Activated T-helper 2 cell treated with anti-CD3 and anti-CD28 coated beads, Interferon-gamma antibody, Interleukin-2, Interleukin-4, amounts not matched to agents 10 μg/mL and 5 μg/mL and 100 μg/mL, durations not matched to agents 14 hours and 24 hours and 36 hours (primary cell): Measurements from ENCODE around the gene KCNH2. TPM values are rescaled to one million over a fixed set of nuclear protein-coding genes. Genes with fewer than 3 reads are reported as not detected.

Experiments used
- DNase-seq: peaks from one replicate; pipeline ENCODE4 v3.0.0; 2021; ENCODE audit warnings: low spot score
- H3K27ac Mint-ChIP-seq: one replicate; pipeline ENCODE4 v1.8.0; 2021; ENCODE audit warnings: mixed read lengths
- H3K27me3 Mint-ChIP-seq: one replicate; pipeline ENCODE4 v1.8.0; 2021; ENCODE audit warnings: low read depth, mixed read lengths
- H3K36me3 Mint-ChIP-seq: one replicate; pipeline ENCODE4 v1.8.0; 2021; ENCODE audit warnings: low read depth, mixed read lengths
- H3K4me1 Mint-ChIP-seq: one replicate; pipeline ENCODE4 v1.8.0; 2021; ENCODE audit warnings: low read depth, mixed read lengths
- H3K4me3 Mint-ChIP-seq: one replicate; pipeline ENCODE4 v1.8.0; 2021; ENCODE audit warnings: low read depth, mild to moderate bottlenecking, moderate library complexity, mixed read lengths
- H3K9me3 Mint-ChIP-seq: one replicate; pipeline ENCODE4 v1.8.0; 2021; ENCODE audit warnings: mixed read lengths
- intact Hi-C: fragments of 100-400 bp; cut with micrococcal nuclease; formaldehyde crosslinking; loops from one replicate; pipeline ENCODE4 v1.15.1; 2023
- total RNA-seq: library from RNA; stranded (reverse); gene quantifications from 2 replicates; pipeline ENCODE4 v1.2.3, GENCODE V29; 2022

The KCNH2 gene
- total RNA-seq, 1 donor from 2014 or later: 0.41 TPM

DNA sequence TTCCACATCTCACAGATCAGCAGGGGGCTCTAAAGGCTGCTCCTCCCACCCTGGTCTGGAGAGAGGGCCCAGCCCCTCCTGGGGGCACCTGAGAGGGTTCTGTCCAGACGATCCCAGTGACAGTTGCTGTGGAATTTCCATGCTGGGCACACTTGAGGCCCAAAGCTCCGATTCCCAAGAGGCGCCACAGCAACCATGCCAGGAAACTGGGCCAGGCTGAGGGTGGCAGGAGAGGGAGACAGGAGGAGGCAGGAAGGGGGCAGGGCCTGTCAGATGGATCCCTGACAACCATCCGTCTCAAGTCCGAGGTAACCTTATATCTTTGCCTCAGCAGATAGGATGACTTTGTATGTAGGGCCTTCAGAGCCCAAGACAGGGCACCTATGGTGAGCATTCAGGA, 8.4 kb upstream of the KCNH2 start:
- no peaks in the 10 kb centered on the region for H3K36me3 Mint-ChIP-seq
- H3K4me1 Mint-ChIP-seq: peaks cover 12% of the 10 kb centered on the region
- H3K27me3 Mint-ChIP-seq: peaks cover 41% of the 10 kb centered on the region

DNA sequence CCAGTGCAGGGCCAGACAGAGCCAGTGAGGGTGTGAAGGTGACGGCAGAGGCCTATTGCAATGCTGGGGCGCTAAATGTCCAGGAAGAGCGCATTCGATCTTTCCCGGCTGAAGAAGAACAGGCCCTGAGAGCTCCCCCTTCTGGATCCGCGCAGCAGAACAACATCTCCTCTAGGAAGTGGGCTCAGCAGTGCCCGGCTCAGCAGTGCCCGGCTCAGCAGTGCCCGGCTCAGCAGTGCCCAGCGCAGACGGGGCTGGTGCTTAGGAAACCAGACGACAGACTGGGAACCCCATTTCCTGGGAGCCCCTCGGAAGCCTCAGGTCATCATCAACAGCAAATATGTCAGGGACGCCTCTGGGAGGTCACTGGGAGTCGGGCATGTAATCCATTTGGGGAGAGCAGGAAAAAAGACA, 8.0 kb upstream of the KCNH2 start:
- no peaks in the 10 kb centered on the region for H3K36me3 Mint-ChIP-seq
- intact Hi-C loops: loop anchor here (1.0 kb wide), 1 partner anchor 208 kb away; no protein-coding TSS in a partner anchor
- H3K4me3 Mint-ChIP-seq: no peak overlapping the region
- no peak overlapping the region for H3K27ac Mint-ChIP-seq
- DNase-seq: peak; percentile 42
- peaks cover 3% of the 10 kb centered on the region for H3K9me3 Mint-ChIP-seq
- peaks cover 46% of the 10 kb centered on the region for H3K27me3 Mint-ChIP-seq
- peaks cover 12% of the 10 kb centered on the region for H3K4me1 Mint-ChIP-seq

More for the DNA sequence above, 8.4 kb upstream of the KCNH2 start:
- Mint-ChIP-seq H3K27ac (no peak overlapping the region), H3K9me3 (peaks cover 3% of the 10 kb centered on the region), H3K4me3 (no peak overlapping the region)
- DNase-seq: no peak
- intact Hi-C loops: loop anchor here (1.0 kb wide), 1 partner anchor 208 kb away; no protein-coding TSS in a partner anchor

DNA sequence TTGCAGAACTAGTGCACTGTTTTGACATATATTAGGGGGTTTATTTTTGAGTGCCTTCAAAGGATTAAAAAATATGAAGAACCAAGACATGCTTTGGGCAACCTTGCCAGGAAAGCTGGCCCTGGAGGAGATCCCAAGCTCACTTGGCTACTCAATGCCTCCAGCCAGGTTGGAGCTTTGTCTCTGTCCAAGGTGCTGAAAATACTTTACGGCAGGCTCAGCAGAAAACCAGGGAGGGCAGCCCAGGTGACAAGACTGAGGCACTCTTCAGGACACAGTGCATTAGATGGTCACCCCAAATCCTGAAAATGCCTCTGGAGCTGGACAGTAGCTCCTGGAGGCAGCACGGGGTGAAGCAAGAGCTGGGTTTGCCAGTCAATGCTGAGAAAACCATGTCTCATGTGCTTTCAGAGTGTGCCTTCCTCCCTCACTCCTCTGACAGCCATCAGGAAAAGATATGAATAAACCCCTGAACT, 5.8 kb upstream of the KCNH2 start:
- H3K27ac Mint-ChIP-seq: no peak overlapping the region
- no peaks in the 10 kb centered on the region for H3K36me3 Mint-ChIP-seq
- no peaks in the 10 kb centered on the region for H3K9me3 Mint-ChIP-seq
- intact Hi-C loops: no loop called here
- DNase-seq: no peak
- H3K27me3 Mint-ChIP-seq: peaks cover 50% of the 10 kb centered on the region
- no peak overlapping the region for H3K4me3 Mint-ChIP-seq
- peaks cover 14% of the 10 kb centered on the region for H3K4me1 Mint-ChIP-seq

DNA sequence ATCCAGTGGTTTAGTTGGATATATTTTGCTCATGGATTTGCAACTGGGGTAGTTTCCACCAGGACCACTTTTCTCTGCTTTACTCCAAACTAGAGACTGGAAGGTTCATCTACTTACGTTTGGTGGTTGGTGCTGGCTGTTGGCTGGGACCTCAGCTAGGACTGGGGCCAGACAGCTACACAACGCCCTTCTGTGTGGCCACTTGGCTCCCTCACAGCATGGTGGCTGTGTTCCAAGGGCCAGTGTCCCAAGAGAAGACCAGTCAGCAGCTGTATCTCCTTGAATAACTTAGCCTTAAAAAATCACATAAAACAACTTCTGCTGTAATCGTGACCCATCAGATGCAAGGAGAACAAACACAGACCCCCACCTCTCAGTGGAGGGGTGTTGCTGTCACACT, 4.2 kb upstream of the KCNH2 start:
- Mint-ChIP-seq H3K27me3 (peaks cover 48% of the 10 kb centered on the region), H3K4me1 (peaks cover 13% of the 10 kb centered on the region), H3K4me3 (no peak overlapping the region), H3K36me3 (no peaks in the 10 kb centered on the region), H3K9me3 (no peaks in the 10 kb centered on the region), H3K27ac (no peak overlapping the region)
- intact Hi-C loops: no loop called here
- DNase-seq: no peak

DNA sequence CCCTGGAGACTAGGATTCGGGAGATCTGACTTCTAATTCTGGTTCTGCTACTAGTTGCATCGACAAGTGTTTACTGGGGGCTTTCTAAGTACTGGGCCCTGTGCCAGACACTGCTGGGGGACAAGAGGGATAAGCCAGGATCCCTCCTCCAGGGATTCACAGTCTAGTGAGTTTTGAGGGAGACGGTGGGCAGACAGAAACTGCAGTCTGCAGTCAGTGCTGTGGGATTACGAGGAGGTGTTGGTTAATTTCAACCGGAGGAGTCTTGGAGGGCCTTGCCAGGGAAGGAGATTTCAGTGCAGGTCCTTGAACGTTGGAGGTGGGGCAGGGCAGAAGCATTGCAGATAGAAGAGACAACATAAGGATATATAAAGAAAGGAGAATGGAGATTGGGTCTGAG, 3.5 kb upstream of the KCNH2 start:
- Mint-ChIP-seq H3K9me3 (no peaks in the 10 kb centered on the region), H3K36me3 (no peaks in the 10 kb centered on the region), H3K4me3 (no peak overlapping the region), H3K27me3 (peaks cover 55% of the 10 kb centered on the region), H3K4me1 (peaks cover 18% of the 10 kb centered on the region), H3K27ac (no peak overlapping the region)
- intact Hi-C loops: no loop called here
- DNase-seq: no peak

DNA sequence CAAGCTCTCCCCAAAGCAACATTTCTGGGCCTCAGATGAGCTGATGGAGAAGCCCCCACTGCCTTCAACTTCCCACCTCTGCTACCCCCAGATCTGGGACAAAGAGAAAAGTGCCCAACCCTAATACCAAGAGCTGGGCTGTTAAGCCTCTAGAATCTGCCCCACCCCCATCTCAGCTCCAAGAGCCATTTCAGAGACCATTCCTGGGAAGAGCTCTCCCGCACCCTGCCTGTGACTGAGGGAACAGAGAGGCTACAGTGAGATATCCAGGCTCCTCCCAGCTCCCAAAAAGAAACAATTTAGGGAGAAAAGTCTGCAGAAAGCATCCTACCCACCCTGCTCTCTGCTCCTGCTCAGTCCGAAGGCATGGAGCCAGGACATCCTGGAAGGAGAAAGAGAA, 2.5 kb upstream of the KCNH2 start:
- Mint-ChIP-seq H3K4me3 (no peak overlapping the region), H3K4me1 (peaks cover 14% of the 10 kb centered on the region), H3K27ac (no peak overlapping the region), H3K9me3 (no peaks in the 10 kb centered on the region), H3K27me3 (peaks cover 55% of the 10 kb centered on the region), H3K36me3 (no peaks in the 10 kb centered on the region)
- intact Hi-C loops: no loop called here
- DNase-seq: no peak

DNA sequence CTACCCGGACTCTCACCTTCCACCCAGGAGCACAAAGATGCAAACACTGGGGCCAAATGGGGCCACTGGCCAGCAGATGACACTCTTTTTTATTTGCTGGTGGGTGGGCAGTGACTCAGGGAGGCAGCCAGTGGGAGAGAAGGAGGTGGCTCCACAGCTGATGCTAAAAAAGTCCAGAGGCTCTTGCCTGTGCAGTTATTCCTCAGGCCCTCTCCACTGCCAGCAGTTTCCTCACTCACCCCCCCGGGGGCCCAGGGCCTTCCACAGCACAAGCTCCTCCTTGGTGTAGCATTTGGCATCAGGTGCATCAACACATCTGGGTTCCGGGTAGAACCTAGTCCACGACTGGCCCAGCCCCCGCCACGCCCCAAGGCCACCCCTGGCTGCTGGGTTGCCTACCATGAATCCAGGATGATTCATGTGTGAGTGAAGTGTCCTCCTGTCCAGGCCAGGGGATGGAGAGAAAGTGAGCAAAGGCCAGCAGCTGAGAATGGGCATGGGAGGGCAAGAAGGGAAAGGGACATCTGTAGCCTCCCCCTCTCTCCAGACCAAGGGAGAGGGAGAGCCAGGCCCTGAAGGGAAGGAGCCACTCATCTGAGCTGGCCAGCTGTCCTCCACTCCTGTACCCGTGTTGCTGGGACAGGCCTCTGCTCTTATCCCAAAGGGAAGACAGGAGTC, 1.7 kb upstream of the KCNH2 start:
- no peaks in the 10 kb centered on the region for H3K36me3 Mint-ChIP-seq
- intact Hi-C loops: loop anchor here (5.0 kb wide), 1 partner anchor 32 kb away; no protein-coding TSS in a partner anchor
- H3K4me1 Mint-ChIP-seq: peaks cover 19% of the 10 kb centered on the region
- no peaks in the 10 kb centered on the region for H3K9me3 Mint-ChIP-seq
- H3K4me3 Mint-ChIP-seq: no peak overlapping the region
- H3K27ac Mint-ChIP-seq: no peak overlapping the region
- DNase-seq: no peak
- peaks cover 55% of the 10 kb centered on the region for H3K27me3 Mint-ChIP-seq

DNA sequence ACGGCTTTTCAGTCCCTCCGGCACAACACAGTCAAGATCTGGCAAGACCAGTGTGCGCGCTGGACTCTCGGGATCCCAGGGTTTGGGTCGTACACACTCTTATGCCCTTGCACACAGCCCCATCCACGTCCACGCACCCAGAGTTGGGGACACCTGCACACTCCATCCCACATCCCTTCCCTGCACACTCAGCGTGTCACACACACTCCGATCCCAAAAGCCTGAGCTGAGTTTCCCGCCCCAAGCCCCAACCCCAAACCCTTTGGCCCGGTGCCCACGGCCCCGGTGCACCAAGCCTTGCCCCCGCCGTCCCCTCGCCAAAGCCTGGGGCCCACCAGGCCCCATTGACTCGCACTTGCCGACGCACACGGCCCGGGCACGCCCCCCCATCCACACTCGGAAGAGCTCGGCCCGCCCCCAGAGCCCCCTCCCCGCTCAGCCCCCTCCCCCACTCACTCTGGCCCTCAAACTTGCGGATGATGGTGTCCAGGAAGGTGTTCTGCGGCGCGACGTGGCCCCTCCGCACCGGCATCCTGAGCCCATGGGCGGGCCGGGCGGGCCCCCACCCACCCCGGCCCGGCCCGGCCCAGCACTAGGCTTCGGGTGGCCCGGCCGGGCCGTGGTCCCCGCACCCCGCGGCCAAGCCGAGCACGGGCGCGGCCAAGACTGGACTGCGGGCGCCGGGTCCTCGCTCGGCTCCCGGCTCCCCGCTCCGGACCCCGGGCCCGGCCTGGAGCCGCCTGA, 567 bp downstream of the KCNH2 start:
- DNase-seq: no peak
- H3K4me3 Mint-ChIP-seq: peak overlapping the region; percentile 75
- no peaks in the 10 kb centered on the region for H3K36me3 Mint-ChIP-seq
- intact Hi-C loops: loop anchor here (5.0 kb wide), 1 partner anchor 35 kb away; no protein-coding TSS in a partner anchor
- peaks cover 57% of the 10 kb centered on the region for H3K27me3 Mint-ChIP-seq
- no peaks in the 10 kb centered on the region for H3K9me3 Mint-ChIP-seq
- peaks cover 22% of the 10 kb centered on the region for H3K4me1 Mint-ChIP-seq
- no peak overlapping the region for H3K27ac Mint-ChIP-seq

DNA sequence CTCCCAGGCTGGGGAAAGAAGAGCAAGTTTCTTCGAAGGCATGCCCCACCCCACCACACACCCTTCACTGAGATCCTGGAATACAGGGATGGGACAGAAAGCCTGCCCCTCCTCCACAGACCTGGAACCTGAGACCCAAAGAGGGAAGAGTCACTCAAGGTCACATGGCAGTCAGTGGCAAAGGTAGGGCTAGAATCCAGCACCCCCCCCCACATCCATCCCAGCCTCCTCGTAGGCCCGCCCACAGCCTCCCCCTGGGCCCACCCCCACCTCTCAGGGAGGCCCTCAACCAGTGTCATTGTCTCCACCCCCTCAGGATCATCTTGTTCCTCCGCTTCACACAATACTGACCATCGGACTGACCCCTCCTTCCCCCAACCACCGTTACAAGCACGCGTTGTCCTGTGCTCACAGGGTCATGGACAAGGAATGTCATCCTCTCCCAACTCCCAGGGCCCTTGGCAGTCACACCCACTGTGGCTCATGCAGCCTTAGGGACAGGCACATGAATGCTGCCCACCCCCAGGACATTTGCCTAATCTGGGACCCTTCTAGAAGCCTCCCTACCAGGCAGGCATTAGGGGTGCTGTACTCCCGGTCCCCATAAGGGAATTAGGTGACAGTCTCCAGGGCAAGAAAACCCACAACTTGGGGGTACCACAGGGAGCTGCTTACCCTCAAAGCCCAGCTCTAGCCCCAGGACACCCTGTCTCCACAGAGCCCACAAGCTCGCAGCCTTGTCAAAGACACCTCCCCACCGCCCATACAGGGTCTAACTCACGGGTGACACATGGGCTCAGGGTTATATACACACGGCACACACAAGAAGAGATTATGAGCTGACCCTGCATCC, 1.4 kb downstream of the KCNH2 start:
- intact Hi-C loops: loop anchor here (5.0 kb wide), 1 partner anchor 36 kb away; no protein-coding TSS in a partner anchor
- Mint-ChIP-seq H3K4me1 (peaks cover 22% of the 10 kb centered on the region), H3K27me3 (peaks cover 54% of the 10 kb centered on the region), H3K27ac (no peak overlapping the region), H3K36me3 (no peaks in the 10 kb centered on the region), H3K9me3 (no peaks in the 10 kb centered on the region), H3K4me3 (peak overlapping the region; percentile 75)
- no peak for DNase-seq

DNA sequence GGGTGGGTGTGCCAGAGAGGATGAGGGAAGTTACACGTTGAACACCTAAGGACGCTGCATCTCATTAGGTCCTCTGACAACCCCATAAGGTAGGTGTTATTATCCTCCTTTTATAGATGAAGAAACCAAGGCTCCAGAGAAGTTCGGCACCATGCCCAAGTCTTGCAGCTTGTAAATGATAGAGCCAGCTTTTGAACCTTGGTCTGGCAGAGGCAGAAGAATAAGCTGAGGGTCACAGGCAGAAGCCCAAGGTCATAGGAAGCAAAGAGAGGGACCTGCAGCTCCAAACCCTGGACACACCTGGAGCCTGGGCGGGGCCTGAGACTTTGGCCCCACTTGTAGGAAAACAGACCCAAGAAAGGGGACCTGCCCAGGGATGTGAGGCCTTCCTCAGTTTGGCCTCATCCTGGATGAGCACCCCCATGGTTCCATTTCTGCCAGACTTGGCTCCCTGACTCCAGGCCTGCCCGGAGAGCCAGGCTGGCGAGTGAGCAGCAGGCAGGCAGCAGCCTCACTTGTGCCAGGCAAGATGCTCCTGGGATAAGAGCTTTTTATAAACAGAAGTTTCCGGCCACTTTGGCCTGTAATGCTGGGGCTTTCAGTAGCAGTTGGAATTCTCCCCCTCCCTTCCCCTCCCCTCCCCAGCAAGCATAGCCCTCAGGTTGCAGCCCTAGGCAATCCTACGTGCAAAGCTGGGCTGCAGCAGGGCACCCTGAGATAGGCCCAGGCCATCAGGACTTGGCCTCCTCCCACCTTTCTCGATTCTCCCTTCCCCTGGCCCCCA, 2.4 kb downstream of the KCNH2 start:
- peaks cover 44% of the 10 kb centered on the region for H3K27me3 Mint-ChIP-seq
- H3K4me1 Mint-ChIP-seq: peaks cover 22% of the 10 kb centered on the region
- no peaks in the 10 kb centered on the region for H3K9me3 Mint-ChIP-seq
- no peak overlapping the region for H3K27ac Mint-ChIP-seq
- peak overlapping the region; percentile 60 for H3K4me3 Mint-ChIP-seq
- intact Hi-C loops: loop anchor here (5.0 kb wide), 1 partner anchor 37 kb away; no protein-coding TSS in a partner anchor
- no peaks in the 10 kb centered on the region for H3K36me3 Mint-ChIP-seq
- no peak for DNase-seq

DNA sequence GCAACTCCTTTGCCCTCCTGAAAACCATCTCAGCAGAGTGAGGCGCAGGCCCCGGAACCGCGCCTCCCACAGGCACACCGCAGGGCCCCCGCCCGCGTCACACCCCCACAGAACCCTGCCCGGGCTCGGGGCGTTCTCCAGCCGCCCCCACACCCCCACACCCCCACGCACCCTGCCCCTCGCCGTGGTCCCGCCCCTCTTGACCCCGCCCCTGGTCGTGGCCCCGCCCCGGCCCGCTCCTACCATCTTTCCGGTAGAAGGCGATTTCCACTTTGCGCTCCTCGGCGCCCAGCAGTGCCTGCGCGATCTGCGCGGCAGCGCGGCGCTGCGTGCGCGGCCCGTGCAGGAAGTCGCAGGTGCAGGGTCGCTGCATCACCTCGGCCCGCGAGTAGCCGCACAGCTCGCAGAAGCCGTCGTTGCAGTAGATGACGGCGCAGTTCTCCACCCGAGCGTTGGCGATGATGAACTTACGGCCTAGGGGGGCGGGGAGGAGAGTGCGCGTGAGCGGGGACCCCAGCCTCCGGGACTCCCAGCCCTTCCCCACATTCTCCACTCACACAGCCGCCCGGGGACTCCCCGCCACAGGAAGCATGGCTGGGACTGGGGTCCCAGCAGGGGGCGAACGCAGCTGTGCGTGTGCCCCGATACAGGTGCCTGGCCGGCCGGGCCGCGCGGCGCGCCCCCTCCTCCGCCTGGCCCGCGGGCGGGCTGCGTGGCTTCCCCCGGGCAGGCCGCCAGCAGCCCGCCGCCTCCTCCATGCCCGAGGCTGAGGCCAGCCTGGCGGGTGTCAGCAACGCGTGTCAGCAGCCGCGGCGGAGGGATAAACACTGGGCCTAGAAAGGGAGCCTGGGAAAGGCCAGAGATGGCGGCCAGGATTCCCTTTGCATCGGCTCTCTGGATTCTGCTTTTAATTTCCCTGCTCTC, 3.4 kb downstream of the KCNH2 start:
- H3K27me3 Mint-ChIP-seq: peaks cover 36% of the 10 kb centered on the region
- H3K9me3 Mint-ChIP-seq: no peaks in the 10 kb centered on the region
- H3K27ac Mint-ChIP-seq: no peak overlapping the region
- peaks cover 22% of the 10 kb centered on the region for H3K4me1 Mint-ChIP-seq
- H3K4me3 Mint-ChIP-seq: peak overlapping the region; percentile 79
- peak; percentile 66 for DNase-seq
- H3K36me3 Mint-ChIP-seq: no peaks in the 10 kb centered on the region
- intact Hi-C loops: loop anchor here (5.0 kb wide), 1 partner anchor 38 kb away; no protein-coding TSS in a partner anchor
